ENCODE data around the gene CIB4. TPM values are rescaled to one million over a fixed set of nuclear protein-coding genes. Genes with fewer than 3 reads are reported as not detected.

CIB4 gene
- total and polyA plus RNA-seq, 2 of the 13 experiments (the other 11 are each of a cell fraction or from before 2014, with no cell fraction given): not detected

GRCh38 chr2:26563686-26564085, 77.5 kb downstream of the CIB4 start:
- Histone ChIP-seq H4K20me1 (ENCODE audit: insufficient read depth, low read length) (no peaks in the 10 kb centered on the region; the same call in 1 of the 2 replicates), H3K9me3 (ENCODE audit: low read length) (no peaks in the 10 kb centered on the region), H3K4me2 (ENCODE audit: low read depth, low read length) (no peak overlapping the region), H3K27me3 (ENCODE audit: control insufficient read depth in 1 of 2, insufficient read depth in 2 of 2, low read length in 2 of 2) (peaks cover 21 to 76% of the 10 kb centered on the region in 2 experiments), H2AFZ (ENCODE audit: low read length) (no peak overlapping the region), H3K4me1 (ENCODE audit: insufficient read depth, low read length) (peaks cover 13% of the 10 kb centered on the region), H3K27ac (ENCODE audit: extremely low read length, insufficient read depth, low read length) (no peak overlapping the region), H3K4me3 (replicated peaks in 1 of 3; ENCODE audit: insufficient read depth in 1 of 3, low read depth in 2 of 3, low read length in 3 of 3) (no peak overlapping the region), H3K36me3 (replicated peaks in 1 of 2; ENCODE audit: control insufficient read depth in 1 of 2, insufficient read depth in 2 of 2, low read length in 2 of 2) (no peaks in the 10 kb centered on the region), H3K79me2 (ENCODE audit: insufficient read depth, low read length) (no peaks in the 10 kb centered on the region), H3K9ac (ENCODE audit: insufficient read depth, low read depth, low read length) (no peak overlapping the region)
- CTCF ChIA-PET (ENCODE audit: low intra/inter-chr PET ratio, low total read pairs): interaction anchor here (1.7 kb wide), 1 partner anchor 14 kb away, joined by 5 read pairs; no protein-coding TSS in a partner anchor
- FAIRE-seq (no peak), DNase-seq (ENCODE audit: low spot score) (no peak), ATAC-seq (no peak)
- in situ Hi-C loops (cut with HindIII; ENCODE audit: extremely low pct_ligation_motif_present, low pct_unique_long_range_greater_than_20kb) (no loop called here), intact Hi-C loops (cut with micrococcal nuclease; ENCODE audit: unreplicated experiment) (no loop called here)
- BruUV-seq (replicated peaks): no TSS peak
- WGBS (ENCODE audit: low lambda C conversion rate): 38% methylated on average over 5 of the region's 5 CpGs
- no peak for TF ChIP-seq ZNF784 (CRISPR knock-in tag; IDR thresholded peaks at IDR 0.05; ENCODE audit: borderline replicate concordance)
- no peak for TF ChIP-seq HMGA1 (CRISPR knock-in tag; conservative IDR thresholded peaks at IDR 0.05)
- TF ChIP-seq ZNF253 (CRISPR knock-in tag; IDR thresholded peaks at IDR 0.05; ENCODE audit: borderline replicate concordance): no peak
- TF ChIP-seq ARNTL (CRISPR knock-in tag; IDR thresholded peaks at IDR 0.05): no peak
- no peak for TF ChIP-seq RBFOX2 (IDR thresholded peaks at IDR 0.05; ENCODE audit: low read depth, low read length)
- TF ChIP-seq TOPORS (CRISPR knock-in tag; IDR thresholded peaks at IDR 0.05): no peak
- no peak for TF ChIP-seq ZNF569 (CRISPR knock-in tag; IDR thresholded peaks at IDR 0.05; ENCODE audit: borderline replicate concordance)
- no peak for TF ChIP-seq ZBTB3 (CRISPR knock-in tag; IDR thresholded peaks at IDR 0.05; ENCODE audit: borderline replicate concordance, low read depth)
- TF ChIP-seq HCFC1 (IDR thresholded peaks at IDR 0.05; ENCODE audit: low read depth, low read length): no peak
- TF ChIP-seq KLF9 (CRISPR knock-in tag; IDR thresholded peaks at IDR 0.05; ENCODE audit: low read depth): no peak
- POLR2A ChIA-PET: no interaction called here

All from HepG2 (cell line).